Breast epithelium (tissue), 3 donors: Measurements from ENCODE around the gene SHC1.

ENCODE experiments used
- CTCF ChIP-seq, 3 donors: fragments of 450-650 bp; IDR thresholded peaks; one replicate each; pipeline ENCODE4 v1.5.1; 2016 to 2017; ENCODE audit warnings: antibody characterized with exemption in 3 of 3, mild to moderate bottlenecking in 3 of 3, moderate library complexity in 3 of 3
- POLR2A ChIP-seq: fragments of 450-650 bp; IDR thresholded peaks from one replicate; pipeline ENCODE4 v1.6.1; 2016; ENCODE audit warnings: antibody characterized with exemption, mild to moderate bottlenecking, moderate library complexity

- TF ChIP-seq CTCF (IDR thresholded peaks at IDR 0.05) (no peak), POLR2A (no peak)
These were observed 23.7 kb upstream of the SHC1 start for GRCh38 chr1:154994269-154994587.
